Natural killer cell (primary cell): ENCODE results near the gene DCTPP1. TPM values are rescaled to one million over a fixed set of nuclear protein-coding genes. Genes with fewer than 3 reads are reported as not detected.

Source experiments
- ATAC-seq, 3 donors: fragments of 150-1000 bp in 2 of 3; fragments of 200-7000 bp in 1 of 3; cut with Tn5 transposase; 1 replicate in 1 of 3; 2 replicates in 2 of 3; pipeline ENCODE4 v1.10.0; 2021; ENCODE audit warnings: mild to moderate bottlenecking in 2 of 3, moderate library complexity in 2 of 3
- DNase-seq, 2 donors: peaks; one replicate each; pipeline versions ENCODE4 v3.0.0 to v3.0.0-alpha.2; 2013 to 2021; ENCODE audit warnings: mixed read lengths in 1 of 2
- H3K27ac ChIP-seq: one replicate; pipeline ENCODE4 v1.5.1; 2013; ENCODE audit warnings: mild to moderate bottlenecking, low read length
- H3K27me3 ChIP-seq: one replicate; pipeline ENCODE4 v1.6.1; 2013; ENCODE audit warnings: low read length; ENCODE audit not compliant: control insufficient read depth, insufficient read depth
- H3K36me3 ChIP-seq: one replicate; pipeline ENCODE4 v1.6.1; 2013; ENCODE audit warnings: low read length; ENCODE audit not compliant: control insufficient read depth, insufficient read depth
- H3K4me1 ChIP-seq: one replicate; pipeline ENCODE4 v1.6.1; 2013; ENCODE audit warnings: low read length; ENCODE audit not compliant: control insufficient read depth, insufficient read depth
- H3K4me3 ChIP-seq: one replicate; pipeline ENCODE4 v1.5.1; 2013; ENCODE audit warnings: low read length
- H3K9me3 ChIP-seq: one replicate; pipeline ENCODE4 v1.6.1; 2013; ENCODE audit warnings: low read length; ENCODE audit not compliant: control insufficient read depth, insufficient read depth
- H3K27ac Mint-ChIP-seq, 2 donors: one replicate each; pipeline ENCODE4 v1.8.0; 2022; ENCODE audit warnings: mild to moderate bottlenecking in 2 of 2, mixed read lengths in 2 of 2, moderate library complexity in 1 of 2
- H3K27me3 Mint-ChIP-seq, 2 donors: one replicate each; pipeline ENCODE4 v1.8.0; 2022; ENCODE audit warnings: low read depth in 2 of 2, mixed read lengths in 2 of 2
- H3K36me3 Mint-ChIP-seq: one replicate; pipeline ENCODE4 v1.8.0; 2022; ENCODE audit warnings: mixed read lengths
- H3K4me1 Mint-ChIP-seq, 2 donors: one replicate each; pipeline ENCODE4 v1.8.0; 2022; ENCODE audit warnings: mixed read lengths in 2 of 2
- H3K4me3 Mint-ChIP-seq: one replicate; pipeline ENCODE4 v1.8.0; 2022; ENCODE audit warnings: mild to moderate bottlenecking, moderate library complexity, mixed read lengths
- H3K9me3 Mint-ChIP-seq, 2 donors: one replicate each; pipeline ENCODE4 v1.8.0; 2022; ENCODE audit warnings: mixed read lengths in 2 of 2
- CTCF ChIP-seq: fragments of 200-600 bp; IDR thresholded peaks from one replicate; pipeline ENCODE4 v1.8.0; 2022; ENCODE audit warnings: antibody characterized with exemption
- WGBS: methylation state at CpG from one replicate; pipeline ENCODE4 v1.1.7; 2013; ENCODE audit warnings: missing lambda C conversion rate; ENCODE audit not compliant: insufficient coverage; 5-methylcytosine and 5-hydroxymethylcytosine counted together
- intact Hi-C: fragments of 100-400 bp; cut with micrococcal nuclease; formaldehyde crosslinking; loops from one replicate; pipeline ENCODE4 v1.14.2; 2022
- total RNA-seq, 4 donors: library from RNA; stranded (reverse); fragments of 120-200 nt in 1 of 4; gene quantifications; one replicate each; pipeline versions ENCODE4 v1.2.3 to v1.2.4, GENCODE V29; 2013 to 2022

Gene DCTPP1
- total RNA-seq, 3 donors from 2014 or later (not counting 1 experiment from before 2014, with no cell fraction given) = 11.2 to 16.9 (median 15.2) TPM

GRCh38 chr16:30407804-30408534 is 21.9 kb downstream of the DCTPP1 start:
- Mint-ChIP-seq H3K4me1 (peaks cover 15 to 21% of the 10 kb centered on the region in 2 donors), H3K4me3 (peak overlapping the region; percentile 94), H3K27ac (peak overlapping the region; percentile 38 to 85), H3K9me3 (no peaks in the 10 kb centered on the region), H3K27me3 (peaks cover 0 to 2% of the 10 kb centered on the region in 2 donors), H3K36me3 (no peaks in the 10 kb centered on the region)
- no peaks in the 10 kb centered on the region for H3K36me3 ChIP-seq
- DNase-seq (peak in 1 of 2 donors; percentile 30), ATAC-seq (no peak)
- H3K27ac ChIP-seq = no peak overlapping the region
- 28% methylated on average over 13 of the region's 19 CpGs for WGBS
- H3K4me3 ChIP-seq = peak overlapping the region; percentile 69
- H3K27me3 ChIP-seq = peaks cover 3% of the 10 kb centered on the region
- intact Hi-C loops = loop anchor here (10.0 kb wide), 1 partner anchor 343 kb away; the partner anchor contains the start of gene ALDOA
- H3K4me1 ChIP-seq = peaks cover 24% of the 10 kb centered on the region
- no peaks in the 10 kb centered on the region for H3K9me3 ChIP-seq
- no peak for TF ChIP-seq CTCF

GRCh38 chr16:30407102-30407803 is 22.6 kb downstream of the DCTPP1 start, which contains the start of gene ZNF771:
ZNF771 (plus strand) TSS chr16:30407606; CDS start chr16:30408054, 448 bp downstream.
- intact Hi-C loops = loop anchor here (10.0 kb wide), 1 partner anchor 342 kb away; the partner anchor contains the start of gene ALDOA
- Mint-ChIP-seq H3K27ac (peak within 1 kb of the TSS; percentile 76 to 85), H3K4me1 (peaks cover 15 to 20% of the 10 kb centered on the region in 2 donors), H3K4me3 (peak within 1 kb of the TSS; percentile 94), H3K27me3 (peaks cover 0 to 2% of the 10 kb centered on the region in 2 donors), H3K36me3 (no peaks in the 10 kb centered on the region), H3K9me3 (no peaks in the 10 kb centered on the region)
- TF ChIP-seq CTCF = no peak
- Histone ChIP-seq H3K27me3 (peaks cover 3% of the 10 kb centered on the region), H3K27ac (peak within 1 kb of the TSS; percentile 18), H3K4me3 (peak within 1 kb of the TSS; percentile 69), H3K4me1 (peaks cover 24% of the 10 kb centered on the region), H3K9me3 (no peaks in the 10 kb centered on the region), H3K36me3 (no peaks in the 10 kb centered on the region)
- DNase-seq (peak; percentile 84 to 92), ATAC-seq (peak; percentile 90 to 96 (median 92))
- WGBS = under 1% methylated on average over 65 of the region's 65 CpGs

- peaks cover 0 to 3% of the 10 kb centered on the region in 2 donors for H3K27me3 Mint-ChIP-seq
- no peaks in the 10 kb centered on the region for H3K36me3 ChIP-seq
- no peaks in the 10 kb centered on the region for H3K36me3 Mint-ChIP-seq
- ATAC-seq = peak in 2 of 3 donors; percentile 15 to 16
- peaks cover 3% of the 10 kb centered on the region for H3K27me3 ChIP-seq
- no peaks in the 10 kb centered on the region for H3K9me3 ChIP-seq
- no peak for DNase-seq
- H3K4me3 Mint-ChIP-seq = peak overlapping the region; percentile 94
- TF ChIP-seq CTCF = no peak
- H3K27ac ChIP-seq = peak overlapping the region; percentile 18
- intact Hi-C loops = loop anchor here (10.0 kb wide), 1 partner anchor 342 kb away; the partner anchor contains the start of gene ALDOA
- H3K27ac Mint-ChIP-seq = peak overlapping the region; percentile 76 to 85
- peaks cover 24% of the 10 kb centered on the region for H3K4me1 ChIP-seq
- peaks cover 16 to 17% of the 10 kb centered on the region in 2 donors for H3K4me1 Mint-ChIP-seq
- no peaks in the 10 kb centered on the region for H3K9me3 Mint-ChIP-seq
- H3K4me3 ChIP-seq = peak overlapping the region; percentile 69
- WGBS = 21% methylated on average over 14 of the region's 14 CpGs
Measured at GRCh38 chr16:30406795-30407101, 23.1 kb downstream of the DCTPP1 start.
